Neural progenitor cell (in vitro differentiated cells): ENCODE data around the gene CDK10. TPM values are rescaled to one million over a fixed set of nuclear protein-coding genes. Genes with fewer than 3 reads are reported as not detected.
A peak's percentile ranks its signal among the peaks of the same experiment; 100 is the strongest.

Experiments
- DNase-seq: peaks from one replicate; pipeline ENCODE4 v3.0.0-alpha.2; 2016; ENCODE audit warnings: low spot score
- H2AFZ ChIP-seq: fragments of 200-600 bp; sonication (generic); replicated peaks from 2 replicates; pipeline ENCODE4 v1.6.1; 2016; ENCODE audit warnings: antibody characterized with exemption
- H3F3A ChIP-seq: fragments of 200-600 bp; sonication (generic); 2 replicates; pipeline ENCODE4 v1.6.1; 2016; ENCODE audit warnings: antibody characterized with exemption, low read depth
- H3K27ac ChIP-seq: fragments of 200-600 bp; sonication (generic); 2 replicates; pipeline ENCODE4 v1.5.1; 2016; ENCODE audit warnings: mild to moderate bottlenecking
- H3K27me3 ChIP-seq: fragments of 200-600 bp; sonication (generic); 2 replicates; pipeline ENCODE4 v1.6.1; 2016; ENCODE audit warnings: mild to moderate bottlenecking, moderate library complexity
- H3K36me3 ChIP-seq: fragments of 200-600 bp; sonication (generic); 2 replicates; pipeline ENCODE4 v1.5.1; 2016
- H3K4me1 ChIP-seq: fragments of 200-600 bp; sonication (generic); 2 replicates; pipeline ENCODE4 v1.6.1; 2016; ENCODE audit warnings: mixed run types
- H3K4me2 ChIP-seq: fragments of 200-600 bp; sonication (generic); 2 replicates; pipeline ENCODE4 v1.6.1; 2016
- H3K4me3 ChIP-seq: fragments of 200-600 bp; sonication (generic); 2 replicates; pipeline ENCODE4 v1.5.1; 2016
- H3K79me2 ChIP-seq: fragments of 200-600 bp; sonication (generic); 2 replicates; pipeline ENCODE4 v1.6.1; 2016; ENCODE audit warnings: low read depth
- H3K9ac ChIP-seq: fragments of 200-600 bp; sonication (generic); 2 replicates; pipeline ENCODE4 v1.6.1; 2016
- H3K9me3 ChIP-seq: fragments of 200-600 bp; sonication (generic); 2 replicates; pipeline ENCODE4 v1.5.1; 2016; ENCODE audit warnings: low read depth
- H4K20me1 ChIP-seq: fragments of 200-600 bp; sonication (generic); 2 replicates; pipeline ENCODE4 v1.6.1; 2016; ENCODE audit warnings: low read depth
- H3K27ac Mint-ChIP-seq: 3 replicates; pipeline ENCODE4 v1.8.0; 2021; ENCODE audit warnings: mixed read lengths
- H3K27me3 Mint-ChIP-seq: 2 replicates; pipeline ENCODE4 v1.8.0; 2022; ENCODE audit warnings: low read depth, mild to moderate bottlenecking, inconsistent platforms, moderate library complexity, mixed read lengths; ENCODE audit not compliant: insufficient read depth
- H3K36me3 Mint-ChIP-seq: 3 replicates; pipeline ENCODE4 v1.8.0; 2021; ENCODE audit warnings: mixed read lengths
- H3K4me1 Mint-ChIP-seq: 3 replicates; pipeline ENCODE4 v1.8.0; 2021; ENCODE audit warnings: mixed read lengths
- H3K4me3 Mint-ChIP-seq: 3 replicates; pipeline ENCODE4 v1.8.0; 2021; ENCODE audit warnings: mild to moderate bottlenecking, moderate library complexity, mixed read lengths
- H3K9me3 Mint-ChIP-seq: 3 replicates; pipeline ENCODE4 v1.8.0; 2020; ENCODE audit warnings: mixed read lengths
- EZH2 ChIP-seq: fragments of 200-600 bp; sonication (generic); IDR thresholded peaks from 2 replicates; pipeline ENCODE4 v1.6.1; 2017; ENCODE audit warnings: antibody characterized with exemption, mild to moderate bottlenecking, moderate library complexity
- EZH2phosphoT487 ChIP-seq: fragments of 200-600 bp; sonication (generic); IDR thresholded peaks from 2 replicates; pipeline ENCODE4 v1.6.1; 2017; ENCODE audit warnings: antibody characterized with exemption
- total RNA-seq: library from RNA; depleted of rRNA; stranded (reverse); fragments of >200 nt; gene quantifications from 2 replicates; pipeline ENCODE4 v1.2.3, GENCODE V29; 2015; ENCODE audit warnings: low replicate concordance
- TF ChIP-seq, protein P1 (sequence below): fragments of 200-600 bp; sonication (generic); IDR thresholded peaks from 2 replicates; pipeline ENCODE4 v1.5.1; 2017; ENCODE audit warnings: antibody characterized with exemption, mild to moderate bottlenecking

Gene CDK10
- total RNA-seq, 1 donor from 2014 or later: 75.6 TPM

DNA sequence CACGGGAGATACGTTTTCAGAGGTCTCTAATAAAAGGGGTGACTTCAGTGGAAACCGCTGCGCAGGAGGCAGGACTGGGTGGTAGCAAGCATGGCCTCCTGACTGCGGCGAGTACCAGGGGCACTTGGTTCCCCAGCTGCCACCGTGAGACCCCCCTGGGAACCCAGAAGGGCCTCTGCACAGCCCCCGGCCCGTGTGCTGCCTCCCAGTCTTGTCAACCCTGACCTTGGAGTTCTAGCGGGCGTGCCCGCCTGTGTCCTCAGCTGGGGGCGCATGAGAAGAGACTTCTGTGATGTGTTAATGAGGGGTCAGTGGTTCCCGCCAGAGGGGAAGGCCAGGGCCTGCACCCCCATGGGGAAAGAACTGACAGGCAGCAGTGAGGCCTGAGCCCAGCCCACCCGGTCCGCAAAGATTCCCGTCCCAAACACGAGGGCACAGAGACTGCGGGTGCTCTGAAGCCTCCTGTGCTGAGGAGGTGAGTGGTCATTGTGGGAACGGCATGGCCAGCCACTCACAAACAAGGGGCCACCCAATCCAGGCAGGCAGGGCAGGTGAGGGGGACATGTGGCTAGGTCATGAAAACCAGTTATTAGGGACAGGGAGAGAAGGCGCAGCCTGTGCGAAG, 44.2 kb downstream of the CDK10 start:
- Histone ChIP-seq H3K27me3 (no peaks in the 10 kb centered on the region), H3K4me2 (no peak overlapping the region), H3K9me3 (no peaks in the 10 kb centered on the region), H3K4me1 (no peaks in the 10 kb centered on the region), H3K79me2 (no peaks in the 10 kb centered on the region), H2AFZ (no peak overlapping the region), H3K27ac (no peak overlapping the region), H3K9ac (no peak overlapping the region), H3F3A (no peaks in the 10 kb centered on the region), H3K36me3 (no peaks in the 10 kb centered on the region), H4K20me1 (peaks cover 9% of the 10 kb centered on the region), H3K4me3 (no peak overlapping the region)
- H3K9me3 Mint-ChIP-seq: no peaks in the 10 kb centered on the region
- no peak for TF ChIP-seq EZH2phosphoT487
- no peak for TF ChIP-seq EZH2
- TF ChIP-seq, protein P1, sequence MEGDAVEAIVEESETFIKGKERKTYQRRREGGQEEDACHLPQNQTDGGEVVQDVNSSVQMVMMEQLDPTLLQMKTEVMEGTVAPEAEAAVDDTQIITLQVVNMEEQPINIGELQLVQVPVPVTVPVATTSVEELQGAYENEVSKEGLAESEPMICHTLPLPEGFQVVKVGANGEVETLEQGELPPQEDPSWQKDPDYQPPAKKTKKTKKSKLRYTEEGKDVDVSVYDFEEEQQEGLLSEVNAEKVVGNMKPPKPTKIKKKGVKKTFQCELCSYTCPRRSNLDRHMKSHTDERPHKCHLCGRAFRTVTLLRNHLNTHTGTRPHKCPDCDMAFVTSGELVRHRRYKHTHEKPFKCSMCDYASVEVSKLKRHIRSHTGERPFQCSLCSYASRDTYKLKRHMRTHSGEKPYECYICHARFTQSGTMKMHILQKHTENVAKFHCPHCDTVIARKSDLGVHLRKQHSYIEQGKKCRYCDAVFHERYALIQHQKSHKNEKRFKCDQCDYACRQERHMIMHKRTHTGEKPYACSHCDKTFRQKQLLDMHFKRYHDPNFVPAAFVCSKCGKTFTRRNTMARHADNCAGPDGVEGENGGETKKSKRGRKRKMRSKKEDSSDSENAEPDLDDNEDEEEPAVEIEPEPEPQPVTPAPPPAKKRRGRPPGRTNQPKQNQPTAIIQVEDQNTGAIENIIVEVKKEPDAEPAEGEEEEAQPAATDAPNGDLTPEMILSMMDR: no peak
- peaks cover 36% of the 10 kb centered on the region for H3K36me3 Mint-ChIP-seq
- no peak for DNase-seq
- H3K27me3 Mint-ChIP-seq: peaks cover 14% of the 10 kb centered on the region
- H3K27ac Mint-ChIP-seq: no peak overlapping the region
- no peak overlapping the region for H3K4me3 Mint-ChIP-seq
- peaks cover 25% of the 10 kb centered on the region for H3K4me1 Mint-ChIP-seq

DNA sequence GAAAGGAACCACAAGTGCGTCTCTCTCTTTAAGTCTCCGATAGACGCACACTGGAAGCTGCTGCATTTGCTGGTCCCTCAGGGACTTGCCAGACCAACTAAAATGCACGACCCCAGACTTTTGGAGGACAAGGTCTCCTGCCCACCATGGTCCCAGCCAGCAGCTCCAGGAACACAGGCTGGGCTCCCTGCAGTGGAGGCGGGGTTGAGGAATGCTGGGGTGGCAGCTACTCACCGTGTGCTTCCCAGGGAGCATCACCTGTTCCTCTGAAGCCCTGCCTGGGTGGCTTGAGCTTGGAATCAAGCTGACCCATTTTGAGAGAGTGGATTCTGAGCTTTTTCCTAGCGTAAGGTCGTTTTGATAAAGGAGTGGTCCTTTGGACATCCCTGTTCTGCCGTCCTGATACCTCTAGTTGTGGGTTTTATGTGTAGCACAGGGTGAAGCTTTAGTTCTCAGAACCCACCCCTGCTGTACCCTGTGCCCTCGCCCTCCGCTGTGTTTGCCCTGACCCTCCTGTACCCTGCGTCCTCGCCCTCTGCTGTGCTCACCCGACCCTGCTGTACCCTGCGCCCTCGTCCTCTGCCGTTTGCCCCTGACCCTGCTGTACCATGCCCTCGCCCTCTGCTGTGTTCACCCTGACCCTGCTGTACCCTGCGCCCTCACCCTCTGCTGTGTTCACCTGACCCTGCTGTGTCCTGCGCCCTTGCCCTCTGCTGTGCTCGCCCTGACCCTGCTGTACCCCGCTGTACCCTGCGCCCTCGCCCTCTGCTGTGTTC, 45.8 kb downstream of the CDK10 start:
- no peaks in the 10 kb centered on the region for H3F3A ChIP-seq
- TF ChIP-seq, protein P1: no peak
- TF ChIP-seq EZH2phosphoT487 (no peak), EZH2 (no peak)
- no peak for DNase-seq
- H3K27ac Mint-ChIP-seq: peak overlapping the region; percentile 55
- H3K36me3 ChIP-seq: no peaks in the 10 kb centered on the region
- H3K9ac ChIP-seq: no peak overlapping the region
- H3K27ac ChIP-seq: no peak overlapping the region
- no peaks in the 10 kb centered on the region for H3K79me2 ChIP-seq
- no peaks in the 10 kb centered on the region for H3K27me3 ChIP-seq
- H3K9me3 ChIP-seq: no peaks in the 10 kb centered on the region
- peaks cover 8% of the 10 kb centered on the region for H3K27me3 Mint-ChIP-seq
- H3K4me3 ChIP-seq: no peak overlapping the region
- no peaks in the 10 kb centered on the region for H3K9me3 Mint-ChIP-seq
- no peak overlapping the region for H3K4me2 ChIP-seq
- no peaks in the 10 kb centered on the region for H3K4me1 ChIP-seq
- peaks cover 19% of the 10 kb centered on the region for H3K4me1 Mint-ChIP-seq
- no peak overlapping the region for H3K4me3 Mint-ChIP-seq
- peaks cover 37% of the 10 kb centered on the region for H3K36me3 Mint-ChIP-seq
- no peak overlapping the region for H2AFZ ChIP-seq
- H4K20me1 ChIP-seq: peaks cover 9% of the 10 kb centered on the region

DNA sequence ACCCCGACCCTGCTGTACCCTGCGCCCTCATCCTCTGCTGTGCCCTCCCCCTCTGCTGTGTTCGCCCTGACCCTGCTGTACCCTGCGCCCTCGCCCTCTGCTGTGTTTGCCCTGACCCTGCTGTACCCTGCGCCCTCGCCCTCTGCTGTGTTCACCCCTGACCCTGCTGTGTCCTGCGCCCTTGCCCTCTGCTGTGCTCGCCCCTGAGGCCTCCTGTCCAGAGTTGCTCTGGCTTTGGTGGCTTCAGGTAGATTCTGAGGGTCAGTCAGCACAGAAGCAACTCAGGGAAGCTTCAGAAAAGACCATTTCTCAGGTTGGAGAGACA, 46.4 kb downstream of the CDK10 start:
- peaks cover 17% of the 10 kb centered on the region for H3K4me1 Mint-ChIP-seq
- no peaks in the 10 kb centered on the region for H3K9me3 Mint-ChIP-seq
- peak overlapping the region; percentile 57 for H3K27ac Mint-ChIP-seq
- H3K4me3 Mint-ChIP-seq: no peak overlapping the region
- H3K79me2 ChIP-seq: no peaks in the 10 kb centered on the region
- H3K4me2 ChIP-seq: no peak overlapping the region
- H3K9me3 ChIP-seq: no peaks in the 10 kb centered on the region
- peaks cover 40% of the 10 kb centered on the region for H3K36me3 Mint-ChIP-seq
- no peaks in the 10 kb centered on the region for H3K27me3 ChIP-seq
- no peak overlapping the region for H3K27ac ChIP-seq
- no peak overlapping the region for H2AFZ ChIP-seq
- no peaks in the 10 kb centered on the region for H3F3A ChIP-seq
- no peaks in the 10 kb centered on the region for H3K36me3 ChIP-seq
- H4K20me1 ChIP-seq: peaks cover 9% of the 10 kb centered on the region
- H3K4me3 ChIP-seq: no peak overlapping the region
- DNase-seq: no peak
- H3K9ac ChIP-seq: no peak overlapping the region
- peaks cover 8% of the 10 kb centered on the region for H3K27me3 Mint-ChIP-seq
- H3K4me1 ChIP-seq: no peaks in the 10 kb centered on the region
- no peak for TF ChIP-seq EZH2phosphoT487
- TF ChIP-seq, protein P1: no peak
- TF ChIP-seq EZH2: no peak
